ENCODE results near the gene IDH3B. TPM values are rescaled to one million over a fixed set of nuclear protein-coding genes. Genes with fewer than 3 reads are reported as not detected.

The IDH3B gene
- polyA plus RNA-seq, 1 experiment: 143 TPM

GRCh38 chr20:2672446-2672845 lies 8.4 kb upstream of the IDH3B start:
- H3K27me3 ChIP-seq (ENCODE audit: control insufficient read depth, insufficient read depth, low read length): peaks cover 5% of the 10 kb centered on the region; the same call in 1 of the 2 replicates
- ChIA-PET CTCF (interaction anchor here (1.5 kb wide), 1 partner anchor 68 kb away, joined by 3 read pairs; no protein-coding TSS in a partner anchor), POLR2A (no interaction called here)
- no peak for DNase-seq (ENCODE audit: low read depth)
- TF ChIP-seq CTCF (IDR thresholded peaks at IDR 0.05; ENCODE audit: insufficient read depth, low read depth, low read length): no peak
- H3K4me3 ChIP-seq (ENCODE audit: low read depth, low read length): no peak overlapping the region
- no peaks in the 10 kb centered on the region for H3K36me3 ChIP-seq (ENCODE audit: control insufficient read depth, insufficient read depth, low read length)

- Histone ChIP-seq H3K27me3 (ENCODE audit: control insufficient read depth, insufficient read depth, low read length) (peaks cover 4% of the 10 kb centered on the region; the same call in 1 of the 2 replicates), H3K4me3 (ENCODE audit: low read depth, low read length) (no peak overlapping the region), H3K36me3 (ENCODE audit: control insufficient read depth, insufficient read depth, low read length) (no peaks in the 10 kb centered on the region)
- peak; percentile 12; the same call in 1 of the 2 replicates for TF ChIP-seq CTCF (IDR thresholded peaks at IDR 0.05; ENCODE audit: insufficient read depth, low read depth, low read length)
- CTCF ChIA-PET: interaction anchor here (1.5 kb wide), 1 partner anchor 69 kb away, joined by 3 read pairs; no protein-coding TSS in a partner anchor
- no peak for DNase-seq (ENCODE audit: low read depth)
- POLR2A ChIA-PET: no interaction called here
Measured at GRCh38 chr20:2671977-2672376, 8.0 kb upstream of the IDH3B start.

- Histone ChIP-seq H3K4me3 (ENCODE audit: low read depth, low read length) (peak overlapping the region; percentile 89), H3K27me3 (ENCODE audit: control insufficient read depth, insufficient read depth, low read length) (no peaks in the 10 kb centered on the region; the same call in 1 of the 2 replicates), H3K36me3 (ENCODE audit: control insufficient read depth, insufficient read depth, low read length) (peaks cover 17% of the 10 kb centered on the region)
- no peak for TF ChIP-seq CTCF (IDR thresholded peaks at IDR 0.05; ENCODE audit: insufficient read depth, low read depth, low read length)
- ChIA-PET CTCF (interaction anchor here (0.7 kb wide), 1 partner anchor 192 kb away, joined by 3 read pairs; no protein-coding TSS in a partner anchor), POLR2A (interaction anchor here (1.2 kb wide), 1 partner anchor 11 kb away, joined by 5 read pairs; the partner anchor contains the start of gene NOP56)
- DNase-seq (ENCODE audit: low read depth): no peak
Measured at GRCh38 chr20:2663364-2663886, 591 bp downstream of the IDH3B start.

- CTCF ChIA-PET: interaction anchor here (0.6 to 1.1 kb wide), 2 partner anchors 13 to 341 kb away, joined by 3 read pairs; no protein-coding TSS in a partner anchor
- POLR2A ChIA-PET: no interaction called here
- H3K36me3 ChIP-seq (ENCODE audit: control insufficient read depth, insufficient read depth, low read length): peaks cover 44% of the 10 kb centered on the region
Measured at GRCh38 chr20:2659547-2659946, 4.5 kb downstream of the IDH3B start.

More at GRCh38 chr20:2659547-2659946, 4.5 kb downstream of the IDH3B start:
- no peak overlapping the region for H3K4me3 ChIP-seq (ENCODE audit: low read depth, low read length)
- no peak for TF ChIP-seq CTCF (IDR thresholded peaks at IDR 0.05; ENCODE audit: insufficient read depth, low read depth, low read length)
- no peak for DNase-seq (ENCODE audit: low read depth)
- no peaks in the 10 kb centered on the region for H3K27me3 ChIP-seq (ENCODE audit: control insufficient read depth, insufficient read depth, low read length)
